Psoas muscle (tissue), 8 donors: ENCODE data around the gene DPEP1. TPM values are rescaled to one million over a fixed set of nuclear protein-coding genes. Genes with fewer than 3 reads are reported as not detected.

ENCODE experiments used
- ATAC-seq, 4 donors: fragments of 200-7000 bp; cut with Tn5 transposase; one replicate each; pipeline ENCODE4 v1.9.1; 2020; ENCODE audit warnings: moderate library complexity in 3 of 4, mild to moderate bottlenecking in 2 of 4
- DNase-seq, 2 donors: peaks; one replicate each; pipeline ENCODE4 v3.0.0-alpha.2; 2020
- H3K27ac ChIP-seq: fragments of 200-600 bp; one replicate; pipeline ENCODE4 v1.8.0; 2022
- H3K27me3 ChIP-seq, 3 donors: fragments of 200-600 bp in 1 of 3; one replicate each; pipeline versions ENCODE4 v1.6.1 to v1.8.0; 2013 to 2022; ENCODE audit warnings: low read length in 2 of 3, mild to moderate bottlenecking in 2 of 3, moderate library complexity in 1 of 3; ENCODE audit not compliant: insufficient read depth in 3 of 3
- H3K36me3 ChIP-seq, 2 donors: fragments of 200-600 bp in 1 of 2; one replicate each; pipeline versions ENCODE4 v1.6.1 to v1.8.0; 2013 to 2022; ENCODE audit warnings: low read depth in 1 of 2, mild to moderate bottlenecking in 1 of 2, moderate library complexity in 1 of 2; ENCODE audit not compliant: insufficient read depth in 1 of 2
- H3K4me1 ChIP-seq: fragments of 200-600 bp; one replicate; pipeline ENCODE4 v1.8.0; 2022
- H3K4me3 ChIP-seq: fragments of 200-600 bp; one replicate; pipeline ENCODE4 v1.8.0; 2022; ENCODE audit warnings: mild to moderate bottlenecking
- H3K9me3 ChIP-seq: fragments of 200-600 bp; one replicate; pipeline ENCODE4 v1.8.0; 2022
- WGBS, 3 donors: extraction: QIAGEN DNeasy Blood & Tissue Kit; methylation state at CpG; one replicate each; pipeline versions ENCODE4 v1.1.6 to v1.1.7; 2013; 5-methylcytosine and 5-hydroxymethylcytosine counted together
- intact Hi-C, 2 donors: fragments of 100-400 bp; cut with DNase I; formaldehyde crosslinking; loops; one replicate each; pipeline versions ENCODE4 v1.11.0 to v1.14.2; 2022
- polyA plus RNA-seq, 3 donors: library from polyadenylated mRNA; stranded (reverse); fragments of 200-250 nt; gene quantifications; one replicate each; pipeline ENCODE4 v1.2.3, GENCODE V29; 2013
- total RNA-seq, 4 donors: library from RNA; stranded (reverse); fragmentation: NEBNext Ultra II Directional in 2 of 4; extraction: Animal tissue kit (Norgen Biotek cat#: 25700) in 2 of 4; gene quantifications; one replicate each; pipeline versions ENCODE4 v1.2.1 to v1.2.4, GENCODE V29; 2021 to 2023
- TF ChIP-seq, protein P1 (sequence below): fragments of 200-600 bp; IDR thresholded peaks from one replicate; pipeline ENCODE4 v1.8.0; 2022; ENCODE audit warnings: antibody characterized with exemption
- donor health status: healthy with polysubstance abuse.
- donor health status: DM: no; HTN: no; CAD: no; lungs with moderate emphysema.
- donor health status: Bipolar disorder and iron deficiency.
- donor health status: healthy.
- donor health status: DM: yes; HTN: yes; CAD: no.
- donor health status: DM: no; HTN: no; CAD: no.
- donor health status: DM: no; HTN: no; CAD: no.
- donor health status: DM: yes; HTN: yes; CAD: no.

The DPEP1 gene
- total and polyA plus RNA-seq, 7 donors = 0.04 to 0.16 TPM; not detected in 5

DNA sequence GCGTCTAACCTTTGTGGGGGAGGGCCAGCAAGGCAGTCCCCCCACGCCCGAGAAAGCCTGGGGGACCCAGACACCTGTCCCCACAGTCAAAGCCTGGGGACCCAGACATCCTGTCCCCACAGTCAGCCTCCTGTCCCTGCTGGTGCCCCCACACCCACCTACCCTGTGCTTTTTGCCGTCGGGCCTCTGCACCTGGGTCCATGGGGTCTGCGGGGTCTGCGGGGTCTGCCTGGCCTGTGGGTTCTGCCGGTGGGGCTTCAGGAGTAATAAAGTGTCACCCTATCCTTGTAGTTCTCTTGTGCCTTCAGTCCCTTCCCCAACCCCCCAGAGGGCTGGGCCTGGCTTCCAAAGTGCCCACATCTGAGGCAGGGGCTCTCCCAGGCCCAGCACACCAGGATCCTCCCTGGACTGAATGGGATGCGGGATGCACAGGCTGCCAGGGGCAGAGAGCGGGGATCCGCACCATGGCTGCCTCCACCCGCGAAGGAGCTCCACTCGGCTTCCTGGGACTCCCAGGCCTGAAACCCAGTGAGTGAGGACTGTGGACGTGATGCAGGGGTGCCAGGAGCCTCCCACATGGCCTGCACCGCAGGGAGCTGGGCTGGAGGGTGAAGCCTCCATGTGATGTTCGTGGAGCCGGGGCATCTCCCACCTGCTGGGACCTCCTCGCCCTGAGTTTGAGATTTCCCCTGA is 16.3 kb upstream of the DPEP1 start:
- Histone ChIP-seq H3K36me3 (no peaks in the 10 kb centered on the region), H3K9me3 (no peaks in the 10 kb centered on the region), H3K4me1 (no peaks in the 10 kb centered on the region), H3K27ac (no peak overlapping the region), H3K4me3 (no peak overlapping the region), H3K27me3 (peaks cover 0 to under 1% (median under 1%) of the 10 kb centered on the region in 3 donors)
- DNase-seq = no peak
- intact Hi-C loops = no loop called here
- TF ChIP-seq, protein P1, sequence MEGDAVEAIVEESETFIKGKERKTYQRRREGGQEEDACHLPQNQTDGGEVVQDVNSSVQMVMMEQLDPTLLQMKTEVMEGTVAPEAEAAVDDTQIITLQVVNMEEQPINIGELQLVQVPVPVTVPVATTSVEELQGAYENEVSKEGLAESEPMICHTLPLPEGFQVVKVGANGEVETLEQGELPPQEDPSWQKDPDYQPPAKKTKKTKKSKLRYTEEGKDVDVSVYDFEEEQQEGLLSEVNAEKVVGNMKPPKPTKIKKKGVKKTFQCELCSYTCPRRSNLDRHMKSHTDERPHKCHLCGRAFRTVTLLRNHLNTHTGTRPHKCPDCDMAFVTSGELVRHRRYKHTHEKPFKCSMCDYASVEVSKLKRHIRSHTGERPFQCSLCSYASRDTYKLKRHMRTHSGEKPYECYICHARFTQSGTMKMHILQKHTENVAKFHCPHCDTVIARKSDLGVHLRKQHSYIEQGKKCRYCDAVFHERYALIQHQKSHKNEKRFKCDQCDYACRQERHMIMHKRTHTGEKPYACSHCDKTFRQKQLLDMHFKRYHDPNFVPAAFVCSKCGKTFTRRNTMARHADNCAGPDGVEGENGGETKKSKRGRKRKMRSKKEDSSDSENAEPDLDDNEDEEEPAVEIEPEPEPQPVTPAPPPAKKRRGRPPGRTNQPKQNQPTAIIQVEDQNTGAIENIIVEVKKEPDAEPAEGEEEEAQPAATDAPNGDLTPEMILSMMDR = no peak
- ATAC-seq = no peak
- WGBS, 3 donors = 76 to 85% (median 81%) methylated on average over 17 to 19 of the region's 19 CpGs

DNA sequence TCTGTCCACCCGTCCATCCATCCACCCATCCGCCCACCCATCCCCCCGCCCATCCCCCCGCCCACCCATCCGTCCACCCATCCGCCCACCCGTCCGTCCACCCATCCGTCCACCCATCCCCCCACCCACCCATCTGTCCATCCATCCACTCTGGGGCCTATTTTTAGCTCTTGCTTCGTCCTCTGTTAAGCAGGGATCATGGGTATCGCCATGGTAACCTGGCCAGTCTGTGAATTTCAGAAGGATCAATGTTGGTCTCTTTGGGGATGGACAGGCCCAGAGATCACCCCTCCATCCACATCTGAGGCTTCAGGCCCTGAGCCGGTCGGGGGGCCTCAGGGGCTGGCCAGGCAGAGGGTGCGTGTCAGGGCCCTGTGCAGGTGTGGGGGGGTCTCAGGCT is 15.2 kb upstream of the DPEP1 start:
- ATAC-seq = no peak
- 62 to 68% (median 63%) methylated on average over 13 to 14 of the region's 14 CpGs for WGBS, 3 donors

DNA sequence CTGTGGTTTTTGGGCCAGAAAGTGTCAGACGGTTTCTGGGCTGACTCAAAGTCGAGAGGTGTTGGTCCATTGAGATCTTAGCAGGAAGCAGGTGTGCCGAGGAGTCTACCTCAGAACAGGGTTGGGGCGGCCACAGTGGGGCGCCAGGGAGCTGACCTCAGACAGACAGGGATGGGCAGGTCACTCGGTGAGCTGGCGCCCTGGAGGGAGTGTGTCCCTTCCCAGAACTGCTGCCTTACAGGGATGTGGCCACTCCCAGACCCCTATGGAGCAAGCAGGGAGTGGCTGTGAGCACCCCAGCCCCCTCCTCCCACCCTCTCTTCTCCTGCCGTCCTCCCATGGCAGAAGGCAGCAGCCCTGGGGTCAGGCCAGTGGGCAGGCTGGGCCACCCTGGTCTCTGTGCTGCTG is 14.0 kb upstream of the DPEP1 start:
- ATAC-seq (no peak), DNase-seq (no peak)
- Histone ChIP-seq H3K9me3 (no peaks in the 10 kb centered on the region), H3K4me1 (no peaks in the 10 kb centered on the region), H3K4me3 (no peak overlapping the region), H3K27ac (no peak overlapping the region), H3K27me3 (peaks cover 0 to 12% (median 3%) of the 10 kb centered on the region in 3 donors), H3K36me3 (no peaks in the 10 kb centered on the region)
- 25 to 43% (median 26%) methylated on average over 7 to 8 of the region's 8 CpGs for WGBS, 3 donors
- intact Hi-C loops = no loop called here
- TF ChIP-seq, protein P1 = no peak

More for the DNA sequence above, 15.2 kb upstream of the DPEP1 start:
- no peak for DNase-seq
- peaks cover 0 to 11% (median 3%) of the 10 kb centered on the region in 3 donors for H3K27me3 ChIP-seq
- no peak overlapping the region for H3K4me3 ChIP-seq
- H3K9me3 ChIP-seq = no peaks in the 10 kb centered on the region
- no peak overlapping the region for H3K27ac ChIP-seq
- TF ChIP-seq, protein P1 = no peak
- H3K4me1 ChIP-seq = no peaks in the 10 kb centered on the region
- intact Hi-C loops = no loop called here
- no peaks in the 10 kb centered on the region for H3K36me3 ChIP-seq

DNA sequence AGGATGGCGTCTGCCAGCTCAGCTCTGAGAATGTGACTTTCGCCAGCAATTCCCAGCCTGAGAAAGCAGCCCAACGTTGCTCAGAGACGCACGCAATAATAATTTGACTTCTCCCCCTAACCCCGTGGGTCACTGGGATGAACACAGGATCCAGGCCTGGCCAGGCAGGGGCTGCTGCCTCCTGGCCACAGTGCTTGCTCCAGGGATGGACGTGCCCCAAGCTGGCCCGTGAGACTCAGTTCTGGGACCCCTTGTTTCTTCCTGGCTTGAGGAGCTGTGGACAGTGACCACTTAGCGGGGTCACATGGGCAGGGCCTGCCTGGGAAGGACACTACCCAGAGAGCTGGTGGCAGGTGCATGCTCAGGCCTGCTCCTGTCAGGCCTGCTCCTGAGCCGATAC is 13.5 kb upstream of the DPEP1 start:
- TF ChIP-seq, protein P1 = no peak
- Histone ChIP-seq H3K27me3 (peaks cover 0 to 12% (median 3%) of the 10 kb centered on the region in 3 donors), H3K4me1 (no peaks in the 10 kb centered on the region), H3K36me3 (no peaks in the 10 kb centered on the region), H3K27ac (no peak overlapping the region), H3K9me3 (no peaks in the 10 kb centered on the region), H3K4me3 (no peak overlapping the region)
- ATAC-seq (no peak), DNase-seq (no peak)
- intact Hi-C loops = no loop called here
- WGBS, 3 donors = 66 to 69% (median 69%) methylated on average over 10 of the region's 10 CpGs

DNA sequence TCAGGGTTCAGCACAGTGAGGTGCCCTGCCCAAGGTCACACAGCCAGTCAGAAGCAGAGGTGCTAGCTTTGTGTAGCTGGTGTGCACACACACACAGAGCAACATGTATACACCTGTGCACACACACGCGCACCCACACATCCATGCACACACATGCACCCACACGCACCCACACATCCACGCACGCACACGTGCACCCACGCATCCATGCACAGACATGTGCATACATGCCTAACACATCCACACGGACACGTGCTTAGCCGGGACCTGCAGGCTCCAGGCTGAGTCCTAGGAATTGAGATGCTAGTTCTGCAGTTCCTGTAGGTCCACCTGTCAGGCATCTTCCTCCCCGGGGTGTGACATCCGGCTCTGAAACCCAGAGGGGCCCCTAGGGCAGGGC is 13.0 kb upstream of the DPEP1 start:
- peaks cover 0 to 13% (median 3%) of the 10 kb centered on the region in 3 donors for H3K27me3 ChIP-seq
- H3K27ac ChIP-seq = no peak overlapping the region
- H3K36me3 ChIP-seq = no peaks in the 10 kb centered on the region
- ATAC-seq (no peak), DNase-seq (no peak)
- H3K4me3 ChIP-seq = no peak overlapping the region
- 72 to 80% (median 73%) methylated on average over 12 of the region's 12 CpGs for WGBS, 3 donors
- TF ChIP-seq, protein P1 = no peak
- intact Hi-C loops = no loop called here
- no peaks in the 10 kb centered on the region for H3K4me1 ChIP-seq
- no peaks in the 10 kb centered on the region for H3K9me3 ChIP-seq
